ENCODE results near the gene KIF12. TPM values are rescaled to one million over a fixed set of nuclear protein-coding genes. Genes with fewer than 3 reads are reported as not detected.

The KIF12 gene
- total RNA-seq, 1 donor, result not detected

DNA sequence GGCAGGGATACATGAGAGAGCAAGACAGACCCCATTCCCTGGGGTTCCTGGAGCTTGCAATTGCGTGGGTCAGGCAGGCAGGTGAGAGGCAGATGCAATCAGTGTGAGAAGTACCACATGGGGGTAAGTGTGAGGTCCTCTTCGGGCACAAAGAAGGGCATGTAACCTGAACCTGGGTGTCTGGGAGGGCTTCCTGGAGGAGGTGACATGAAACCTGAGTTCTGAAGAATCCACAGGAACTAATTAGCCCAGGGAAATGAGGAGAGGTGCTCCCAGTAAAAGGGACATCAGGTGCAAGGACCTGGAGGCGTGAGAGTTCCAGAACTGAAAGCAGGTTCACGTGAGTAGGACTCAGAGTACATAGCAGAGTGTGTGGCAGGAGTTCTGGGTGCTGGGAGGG, 23.5 kb downstream of the KIF12 start:
- TF ChIP-seq, protein P1, sequence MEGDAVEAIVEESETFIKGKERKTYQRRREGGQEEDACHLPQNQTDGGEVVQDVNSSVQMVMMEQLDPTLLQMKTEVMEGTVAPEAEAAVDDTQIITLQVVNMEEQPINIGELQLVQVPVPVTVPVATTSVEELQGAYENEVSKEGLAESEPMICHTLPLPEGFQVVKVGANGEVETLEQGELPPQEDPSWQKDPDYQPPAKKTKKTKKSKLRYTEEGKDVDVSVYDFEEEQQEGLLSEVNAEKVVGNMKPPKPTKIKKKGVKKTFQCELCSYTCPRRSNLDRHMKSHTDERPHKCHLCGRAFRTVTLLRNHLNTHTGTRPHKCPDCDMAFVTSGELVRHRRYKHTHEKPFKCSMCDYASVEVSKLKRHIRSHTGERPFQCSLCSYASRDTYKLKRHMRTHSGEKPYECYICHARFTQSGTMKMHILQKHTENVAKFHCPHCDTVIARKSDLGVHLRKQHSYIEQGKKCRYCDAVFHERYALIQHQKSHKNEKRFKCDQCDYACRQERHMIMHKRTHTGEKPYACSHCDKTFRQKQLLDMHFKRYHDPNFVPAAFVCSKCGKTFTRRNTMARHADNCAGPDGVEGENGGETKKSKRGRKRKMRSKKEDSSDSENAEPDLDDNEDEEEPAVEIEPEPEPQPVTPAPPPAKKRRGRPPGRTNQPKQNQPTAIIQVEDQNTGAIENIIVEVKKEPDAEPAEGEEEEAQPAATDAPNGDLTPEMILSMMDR (IDR thresholded peaks at IDR 0.05; ENCODE audit: insufficient read depth, low read length), result no peak
- no peak overlapping the region for H3K4me3 ChIP-seq (ENCODE audit: low read depth, low read length)
- DNase-seq (ENCODE audit: low read depth), result no peak

DNA sequence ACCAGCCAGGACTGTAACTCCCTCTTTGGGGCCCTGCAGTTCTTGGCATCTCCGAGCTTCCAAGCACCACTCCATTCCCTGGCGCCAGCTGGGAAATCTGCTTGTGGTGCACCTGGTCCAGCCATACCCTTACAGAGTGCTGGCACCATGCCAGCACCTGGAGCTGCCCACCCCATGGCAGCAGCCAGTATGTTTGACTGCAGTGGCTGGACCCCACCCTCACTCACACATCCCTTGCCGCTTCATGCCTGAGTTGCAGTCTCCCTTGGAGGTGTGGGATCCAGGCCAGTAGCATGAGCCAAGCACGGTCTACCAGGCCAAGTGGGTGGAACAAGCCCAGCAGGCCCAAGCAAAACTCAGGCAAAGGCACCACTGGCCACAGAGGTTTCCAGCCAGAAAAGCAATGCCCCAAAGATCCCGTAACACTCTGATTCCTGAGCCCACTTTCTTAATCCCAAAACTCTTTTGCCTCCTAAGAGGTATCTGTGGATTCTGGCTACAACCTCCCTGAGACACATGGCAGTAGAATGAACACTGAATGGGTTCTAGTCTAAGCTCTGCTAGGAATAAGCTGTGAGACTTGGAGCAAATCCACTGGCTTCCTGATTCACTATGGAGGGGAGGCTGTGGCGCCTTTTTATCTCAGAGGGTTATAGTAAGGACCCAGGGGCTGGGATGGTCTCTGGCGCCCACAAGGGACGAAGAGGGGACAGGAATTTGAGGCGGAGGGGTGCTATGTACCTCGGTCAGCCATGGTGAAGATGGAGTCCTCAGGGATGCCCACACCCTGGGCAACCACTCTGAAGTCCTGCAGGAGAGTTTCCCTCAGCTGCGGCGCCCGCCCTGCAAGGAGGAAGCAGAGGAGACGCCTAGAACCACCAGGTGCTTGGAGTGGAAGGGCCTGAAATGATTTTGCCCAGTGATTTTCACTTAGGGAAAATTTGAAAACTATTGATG, 26.6 kb downstream of the KIF12 start:
- TF ChIP-seq, protein P1 (IDR thresholded peaks at IDR 0.05; ENCODE audit: insufficient read depth, low read length), result no peak
- DNase-seq (ENCODE audit: low read depth), result peak; percentile 84
- no peak overlapping the region for H3K4me3 ChIP-seq (ENCODE audit: low read depth, low read length)

DNA sequence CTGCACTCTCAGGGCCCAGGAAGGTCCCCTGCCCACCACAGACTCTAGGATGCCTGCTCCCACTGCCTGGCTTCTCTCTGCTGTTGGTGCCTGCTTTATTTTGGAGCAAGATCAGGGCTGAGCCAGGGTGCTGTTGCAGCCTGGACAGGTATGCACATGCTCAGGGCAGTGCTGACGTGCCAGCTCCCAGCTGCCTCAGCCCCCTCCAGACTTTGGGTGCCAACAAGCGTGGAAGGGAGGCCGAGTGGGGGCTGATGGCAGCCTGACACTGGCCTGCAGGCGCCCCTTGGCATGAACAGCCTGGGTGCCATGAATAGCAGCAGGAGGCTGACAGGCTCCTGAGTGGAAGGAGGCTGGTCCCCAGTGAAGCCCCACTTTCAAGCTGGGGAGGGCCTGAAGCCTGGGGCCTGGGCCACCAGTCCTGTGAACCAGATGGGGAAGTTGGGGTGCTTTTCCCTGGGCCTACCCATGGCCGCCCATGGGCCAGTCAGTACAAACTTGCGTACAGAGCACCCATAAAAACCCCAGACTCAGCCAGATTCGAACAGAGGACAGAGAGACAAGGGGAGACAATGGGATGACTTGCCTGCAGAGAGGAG, 27.8 kb downstream of the KIF12 start:
- H3K4me3 ChIP-seq (ENCODE audit: low read depth, low read length), result no peak overlapping the region
- DNase-seq (ENCODE audit: low read depth), result no peak
- TF ChIP-seq, protein P1 (IDR thresholded peaks at IDR 0.05; ENCODE audit: insufficient read depth, low read length), result no peak

DNA sequence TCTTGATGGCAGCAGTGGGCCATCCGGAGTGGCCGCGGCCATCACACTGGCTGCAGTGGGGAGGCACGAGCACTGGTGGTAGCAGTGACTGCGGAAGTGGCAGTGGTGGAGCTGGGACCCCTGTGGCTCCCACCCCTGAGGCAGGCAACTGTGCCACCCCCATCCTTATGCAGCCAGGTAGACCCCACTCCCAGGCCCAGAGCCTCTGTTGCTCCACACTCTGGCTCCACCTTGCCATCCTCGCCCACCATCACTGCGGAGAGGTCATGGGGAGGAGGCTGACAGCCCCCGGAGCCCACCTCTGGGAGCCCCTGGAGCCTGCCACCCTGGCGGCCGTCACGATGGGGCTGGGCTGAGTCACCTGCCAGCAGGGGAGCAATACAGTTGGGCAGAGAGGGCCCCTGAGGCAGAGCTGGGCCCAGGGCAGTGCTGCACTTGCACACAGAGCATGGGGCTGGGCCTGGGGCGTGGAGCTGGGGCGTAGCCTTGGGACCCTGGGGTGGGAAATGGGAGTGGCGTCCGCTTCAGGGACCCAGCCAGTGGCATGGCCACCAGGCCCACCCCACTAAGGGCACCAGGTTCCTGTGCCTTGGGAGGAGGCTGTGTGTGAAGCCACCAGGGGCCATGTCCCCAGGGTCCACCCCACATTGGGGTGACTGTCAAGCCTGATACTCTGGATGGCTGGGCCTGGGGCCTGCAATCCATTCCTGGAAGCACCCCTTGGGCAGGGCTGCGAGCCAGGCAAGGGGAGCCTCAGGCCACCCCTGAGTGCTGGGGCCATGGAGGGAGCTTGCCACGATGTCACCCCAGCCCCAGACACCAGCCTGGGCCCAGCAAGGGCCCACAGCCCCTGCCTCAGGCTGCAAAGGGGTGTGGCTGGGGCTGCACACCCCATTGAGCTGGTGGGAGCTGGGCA, 28.6 kb downstream of the KIF12 start:
- no peak overlapping the region for H3K4me3 ChIP-seq (ENCODE audit: low read depth, low read length)
- no peak for DNase-seq (ENCODE audit: low read depth)
- TF ChIP-seq, protein P1 (IDR thresholded peaks at IDR 0.05; ENCODE audit: insufficient read depth, low read length), result no peak

DNA sequence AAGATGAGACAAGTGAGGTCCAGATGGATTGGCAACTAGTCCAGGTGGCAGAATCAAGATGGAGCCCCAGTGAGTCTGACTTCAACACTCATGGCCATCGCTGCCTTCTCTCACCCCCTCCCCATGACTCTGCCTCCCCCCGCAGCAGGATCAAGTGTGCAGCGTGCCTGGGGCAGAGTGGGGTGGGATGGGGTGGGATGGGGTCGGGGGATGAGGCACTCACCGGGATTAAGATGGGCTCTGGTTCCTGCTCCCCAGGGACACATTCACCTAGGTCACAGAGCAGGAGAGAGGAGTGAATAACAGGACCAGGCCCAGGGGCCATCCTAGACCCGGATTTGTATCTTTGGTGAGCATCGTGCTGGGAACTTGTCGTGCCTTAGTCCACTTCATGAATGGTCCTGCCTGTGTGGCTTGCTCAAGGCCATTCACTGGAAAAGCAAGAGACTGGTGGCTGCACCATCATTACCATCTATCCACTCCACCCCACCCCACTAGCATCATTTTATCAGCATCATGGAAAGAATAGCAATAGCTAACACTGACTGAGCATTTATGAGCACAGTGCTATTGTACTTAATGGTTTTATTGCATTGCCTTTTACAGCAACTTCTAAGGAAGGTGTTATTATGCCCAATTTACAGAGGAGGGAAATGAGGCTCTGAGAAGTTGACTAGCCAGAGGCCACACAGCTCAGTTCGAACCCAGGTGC, 29.5 kb downstream of the KIF12 start:
- no peak for DNase-seq (ENCODE audit: low read depth)
- H3K4me3 ChIP-seq (ENCODE audit: low read depth, low read length), result no peak overlapping the region
- TF ChIP-seq, protein P1 (IDR thresholded peaks at IDR 0.05; ENCODE audit: insufficient read depth, low read length), result no peak

DNA sequence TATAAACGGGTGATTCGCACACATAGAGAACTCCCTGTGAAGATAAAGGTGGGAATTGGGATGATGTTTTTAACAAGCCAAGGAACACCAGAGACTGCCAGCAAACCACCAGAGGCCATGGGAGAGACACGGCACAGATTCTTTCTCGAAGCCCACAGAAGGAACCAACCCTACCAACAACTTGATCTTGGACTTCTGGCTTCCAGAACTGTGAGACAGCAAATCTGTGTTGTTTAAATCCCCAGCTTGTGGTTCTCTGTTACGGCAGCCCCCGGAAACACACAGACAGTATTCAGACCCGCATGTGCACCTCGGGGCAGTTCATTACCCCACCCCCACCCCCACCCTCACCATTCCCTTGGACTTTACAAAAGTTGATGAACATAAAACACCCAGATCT, 33.8 kb downstream of the KIF12 start:
- TF ChIP-seq, protein P1 (IDR thresholded peaks at IDR 0.05; ENCODE audit: insufficient read depth, low read length), result no peak
- DNase-seq (ENCODE audit: low read depth), result no peak
- no peak overlapping the region for H3K4me3 ChIP-seq (ENCODE audit: low read depth, low read length)
